GM21528 (cell line): ENCODE results near the gene LKAAEAR1.

Experiments
- ATAC-seq: cut with Tn5 transposase; IDR thresholded peaks from one replicate; pipeline ENCODE4 v1.9.1; 2021; ENCODE audit warnings: mild to moderate bottlenecking, moderate library complexity; ENCODE audit not compliant: unreplicated experiment, low FRiP score

LKAAEAR1 gene

GRCh38 chr20:64069209-64069613 lies 15.0 kb downstream of the LKAAEAR1 start:
- ATAC-seq = no peak

- no peak for ATAC-seq
These were observed 15.6 kb downstream of the LKAAEAR1 start for GRCh38 chr20:64068386-64069208.

- ATAC-seq = no peak
These were observed 16.4 kb downstream of the LKAAEAR1 start for GRCh38 chr20:64067733-64068307.

GRCh38 chr20:64067005-64067632 lies 17.1 kb downstream of the LKAAEAR1 start:
- no peak for ATAC-seq

- ATAC-seq = no peak
These were observed 18.2 kb downstream of the LKAAEAR1 start for GRCh38 chr20:64065974-64066343.

- ATAC-seq = no peak
These were observed 18.9 kb downstream of the LKAAEAR1 start for GRCh38 chr20:64065062-64065973.

- ATAC-seq = no peak
These were observed 20.0 kb downstream of the LKAAEAR1 start for GRCh38 chr20:64064145-64064698.

- no peak for ATAC-seq
These were observed 20.6 kb downstream of the LKAAEAR1 start for GRCh38 chr20:64063389-64064144.

GRCh38 chr20:64062596-64063388 lies 21.4 kb downstream of the LKAAEAR1 start, which contains the start of gene TCEA2:
TSS of gene TCEA2 (plus strand) at chr20:64063198. CDS start at chr20:64063313, 115 bp downstream.
- ATAC-seq = peak; percentile 80

GRCh38 chr20:64062276-64062595 lies 22.0 kb downstream of the LKAAEAR1 start:
- ATAC-seq = no peak

- no peak for ATAC-seq
These were observed 25.7 kb downstream of the LKAAEAR1 start for GRCh38 chr20:64058536-64058935.

- ATAC-seq = no peak
These were observed 26.3 kb downstream of the LKAAEAR1 start for GRCh38 chr20:64057628-64058498.

- ATAC-seq = no peak
These were observed 27.1 kb downstream of the LKAAEAR1 start for GRCh38 chr20:64056889-64057627.

- ATAC-seq = no peak
These were observed 27.6 kb downstream of the LKAAEAR1 start for GRCh38 chr20:64056639-64056888.

- no peak for ATAC-seq
These were observed 28.1 kb downstream of the LKAAEAR1 start for GRCh38 chr20:64055893-64056638.

GRCh38 chr20:64055396-64055892 lies 28.8 kb downstream of the LKAAEAR1 start:
- no peak for ATAC-seq
